Stimulated activated CD4-positive, alpha-beta T cell treated with anti-CD3 and anti-CD28 coated beads, Interleukin-4, amount 100 ng/mL, for 48 hours (primary cell): ENCODE results near the gene SERINC3.
"Not testable (repeated sequence)": the region's sequence is repeated elsewhere in the genome, so short reads cannot be mapped to it uniquely, and the experiment has no call there.

Experiments
- DNase-seq, 2 donors: peaks; one replicate each; pipeline ENCODE4 v3.0.0-alpha.2; 2020; ENCODE audit warnings: low read depth in 2 of 2

SERINC3 gene

DNA sequence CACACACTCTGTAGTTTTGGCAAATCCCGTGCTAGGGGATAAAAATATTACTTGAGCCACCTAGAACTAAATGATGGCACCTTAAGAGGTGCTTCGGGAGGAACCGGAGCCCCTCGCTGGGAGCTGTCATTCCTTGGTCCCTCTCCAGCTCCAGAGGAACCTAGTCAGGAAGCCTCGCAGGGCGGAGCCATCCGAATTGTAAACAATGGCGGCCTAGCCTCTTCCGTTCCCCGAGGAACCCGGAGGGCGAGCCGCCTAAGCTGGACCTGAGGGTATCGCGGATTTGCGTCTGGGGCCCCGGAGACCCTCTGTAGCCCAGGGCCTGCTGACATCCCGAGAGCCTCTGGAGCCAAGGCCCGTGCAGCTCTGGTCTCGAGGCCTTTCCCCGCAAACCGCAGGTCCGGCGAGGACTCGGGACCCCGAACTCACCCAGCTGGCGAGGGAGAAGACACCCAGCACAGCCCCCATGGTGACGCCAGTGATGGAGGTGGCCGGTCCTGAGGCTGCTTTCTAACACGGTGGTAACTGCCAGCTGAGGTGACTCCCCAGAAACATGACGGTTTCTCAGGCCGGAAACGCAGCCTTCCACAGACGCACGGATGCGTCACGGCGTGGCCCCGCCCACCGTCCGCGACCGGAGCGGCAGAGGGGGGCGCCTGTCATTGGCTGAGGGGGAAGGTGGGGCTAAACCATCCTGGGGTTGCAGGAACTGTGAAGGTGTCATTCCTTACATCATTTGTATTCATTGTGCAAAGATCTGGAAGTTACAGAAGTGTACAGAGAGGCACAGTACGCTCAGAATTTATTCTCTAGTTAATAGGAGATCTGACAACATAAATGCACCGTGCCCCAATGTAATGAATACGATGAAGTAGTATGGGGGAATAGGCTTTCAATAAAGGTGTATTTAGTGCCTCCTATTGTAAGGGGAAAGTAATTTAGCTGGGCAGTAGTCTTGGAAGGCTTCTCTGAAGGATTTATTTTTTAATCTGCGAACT is at the start of gene SERINC3:
SERINC3 (minus strand) TSS at position 587 of the 998 bp plus-strand sequence; CDS start at position 468, 119 bp downstream.
- peak; percentile 96 to 97 for DNase-seq

DNA sequence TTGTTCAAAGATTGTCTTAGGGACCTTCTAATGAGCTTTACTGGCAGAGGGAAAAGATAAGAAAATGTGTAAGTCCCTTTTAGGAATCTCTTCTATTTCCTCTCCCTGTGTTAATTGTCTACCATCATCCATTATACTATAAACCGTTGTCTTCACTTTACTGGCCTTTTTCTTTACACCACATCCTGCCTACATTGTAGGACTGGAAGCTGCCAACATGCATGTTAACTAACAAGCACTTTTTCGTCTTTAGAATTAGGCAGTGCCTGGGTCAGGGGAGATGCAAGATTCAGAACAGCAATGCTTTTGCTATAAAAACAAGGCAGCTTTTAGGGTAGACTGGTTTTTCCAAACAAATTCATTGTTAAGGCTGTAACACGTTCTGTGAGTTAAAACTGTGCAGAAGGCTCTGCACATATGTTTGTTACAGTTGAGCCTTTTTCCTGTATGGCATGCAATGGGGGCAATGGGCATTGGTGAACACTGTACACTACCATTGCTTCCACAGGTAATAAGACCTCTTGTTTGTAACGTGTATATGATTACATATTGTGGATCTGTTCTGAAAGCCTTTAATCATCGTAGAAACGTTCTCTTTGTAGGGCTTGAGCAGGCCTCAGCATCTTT is 49.6 kb upstream of the SERINC3 start:
- DNase-seq: no peak

- DNase-seq: no peak
Measured at GRCh38 chr20:44570367-44570766, 48.5 kb upstream of the SERINC3 start.

GRCh38 chr20:44566811-44567210 is 44.9 kb upstream of the SERINC3 start:
- no peak for DNase-seq

DNA sequence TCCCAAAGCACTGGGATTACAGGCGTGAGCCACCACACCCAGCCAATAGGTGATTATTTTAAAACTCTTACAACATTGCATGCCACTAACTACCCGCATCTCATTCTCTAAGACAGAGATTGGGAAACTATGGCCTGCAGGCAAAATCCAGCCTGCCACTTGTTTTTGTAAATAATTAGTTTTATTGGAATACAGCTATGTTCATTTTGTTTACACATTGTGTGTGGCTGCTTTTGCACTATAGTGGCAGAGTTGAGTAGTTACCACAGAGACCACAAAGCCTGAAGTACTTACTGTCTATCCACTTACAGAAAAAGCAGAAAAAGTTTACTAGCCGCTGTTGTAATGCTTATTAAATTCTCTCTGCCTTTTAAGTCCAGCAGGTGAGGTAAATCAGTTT is 44.1 kb upstream of the SERINC3 start:
- DNase-seq: no peak

DNA sequence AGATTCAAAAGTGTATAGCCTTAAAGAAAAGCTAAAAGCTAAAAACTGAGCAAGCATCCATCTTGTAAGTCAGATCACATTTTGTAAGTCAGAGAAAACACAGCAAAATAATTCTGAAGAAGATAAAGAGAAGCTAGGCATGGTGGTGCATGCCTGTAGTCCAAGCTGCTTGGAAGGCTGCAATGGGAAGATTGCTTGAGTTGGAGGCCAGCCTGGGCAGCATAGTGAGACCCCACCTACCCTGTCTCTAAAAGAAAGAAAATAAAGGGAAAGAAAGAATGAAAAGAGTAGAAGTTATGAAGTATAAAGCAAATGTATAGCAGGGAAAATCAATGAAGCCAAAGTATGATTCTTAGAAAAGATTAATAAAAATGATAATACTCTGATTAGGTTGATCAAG is 40.0 kb upstream of the SERINC3 start:
- no peak for DNase-seq

DNA sequence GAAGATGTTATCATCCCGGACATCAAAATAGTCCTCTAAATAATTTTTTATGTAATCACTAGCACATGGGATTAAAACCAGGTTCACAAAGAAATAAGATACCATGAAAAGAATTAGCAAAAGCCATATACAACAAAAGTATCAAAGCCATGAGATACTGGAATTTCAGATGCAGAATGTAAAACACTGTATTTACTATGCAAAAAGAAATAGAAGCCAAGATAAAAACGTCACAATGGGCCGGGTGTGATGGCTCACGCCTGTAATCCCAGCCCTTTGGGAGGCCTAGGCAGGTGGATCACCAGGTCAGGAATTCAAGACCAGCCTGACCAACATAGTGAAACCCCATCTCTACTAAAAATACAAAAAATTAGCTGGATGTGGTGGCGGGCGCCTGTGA is 38.9 kb upstream of the SERINC3 start:
- DNase-seq: not testable (repeated sequence)

- DNase-seq: no peak
Measured at GRCh38 chr20:44560229-44560628, 38.4 kb upstream of the SERINC3 start.

GRCh38 chr20:44559302-44559701 is 37.4 kb upstream of the SERINC3 start:
- DNase-seq: no peak

- no peak for DNase-seq
Measured at GRCh38 chr20:44552950-44553908, 31.4 kb upstream of the SERINC3 start.

DNA sequence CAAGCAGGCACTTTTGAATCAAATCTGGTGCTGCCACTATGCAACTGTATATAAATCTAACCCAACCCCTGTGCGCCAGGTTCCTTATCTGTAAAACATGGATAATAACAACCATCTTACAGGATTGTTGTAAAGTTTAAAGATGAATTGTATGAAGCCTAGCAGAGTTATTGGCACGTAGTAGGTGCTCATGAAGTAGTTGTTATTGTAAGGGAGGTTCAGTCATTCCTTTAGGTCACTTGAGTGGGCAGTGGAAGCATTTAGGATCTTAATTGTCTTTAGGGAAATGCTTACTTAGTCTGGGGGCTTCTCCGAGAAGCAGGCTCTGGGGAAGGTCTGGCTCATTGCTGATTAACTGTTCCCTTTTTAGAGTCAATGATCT is 30.7 kb upstream of the SERINC3 start:
- DNase-seq: no peak

- no peak for DNase-seq
Measured at GRCh38 chr20:44552050-44552449, 30.2 kb upstream of the SERINC3 start.

GRCh38 chr20:44549123-44549522 is 27.3 kb upstream of the SERINC3 start:
- DNase-seq: no peak

DNA sequence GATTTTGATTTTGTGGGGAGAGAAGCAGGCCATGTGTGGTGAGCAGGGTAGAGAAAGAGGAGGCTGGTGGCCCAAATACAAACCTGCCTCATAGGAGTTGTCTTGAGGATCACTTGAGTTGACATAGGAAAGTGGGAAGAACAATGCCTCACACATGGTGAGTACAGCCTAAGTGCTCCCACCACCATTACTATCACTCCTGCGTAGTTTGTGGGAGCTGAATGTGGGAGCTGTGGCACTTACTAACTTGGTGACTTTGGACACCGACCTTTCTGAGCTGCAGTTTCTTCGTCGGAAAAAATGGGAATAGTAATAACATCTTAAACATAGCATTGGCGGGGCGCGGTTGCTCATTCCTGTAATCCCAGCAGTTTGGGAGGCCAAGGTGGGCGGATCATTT is 25.5 kb upstream of the SERINC3 start:
- no peak for DNase-seq

DNA sequence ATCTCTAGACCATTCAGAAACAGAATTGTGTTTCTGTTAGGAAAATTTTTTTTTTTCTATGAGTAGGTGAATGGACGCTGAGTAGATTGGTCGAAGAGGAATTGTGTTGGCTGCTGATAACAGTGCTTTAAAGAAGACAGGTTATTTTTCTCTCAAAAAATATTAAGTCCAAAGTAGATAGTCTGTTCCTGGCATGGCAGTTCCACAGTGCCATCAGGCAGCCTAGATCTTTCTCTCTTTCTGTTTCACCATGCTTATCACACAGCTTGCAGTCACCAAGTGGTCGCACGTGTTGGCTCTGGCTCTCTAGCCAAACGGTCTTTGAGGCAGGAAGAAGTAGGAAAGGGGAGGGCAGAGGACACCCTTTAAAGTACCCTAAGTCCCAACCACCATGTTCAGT is 22.4 kb upstream of the SERINC3 start:
- DNase-seq: no peak

GRCh38 chr20:44543358-44543757 is 21.5 kb upstream of the SERINC3 start:
- no peak for DNase-seq

GRCh38 chr20:44542890-44543289 is 21.0 kb upstream of the SERINC3 start:
- DNase-seq: no peak

GRCh38 chr20:44541992-44542391 is 20.1 kb upstream of the SERINC3 start:
- DNase-seq: no peak

DNA sequence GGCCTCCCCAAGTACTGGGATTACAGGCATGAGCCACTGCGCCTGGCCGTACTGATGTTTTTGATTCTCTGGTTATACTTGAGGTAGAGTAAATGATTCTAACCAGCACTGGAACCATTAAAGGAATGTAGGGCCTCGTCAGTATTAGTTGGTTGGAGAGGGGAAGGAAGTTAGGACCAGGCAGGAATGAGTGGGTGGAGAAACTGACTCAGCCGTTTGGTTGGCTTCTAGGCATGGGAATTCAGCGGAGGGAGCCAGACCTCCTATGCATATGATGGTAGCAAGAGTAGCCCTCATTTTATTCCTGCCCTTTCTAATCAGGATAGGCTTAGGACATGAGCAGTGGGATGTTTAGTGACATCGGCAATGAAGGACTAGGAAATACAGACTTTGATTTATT is 19.0 kb upstream of the SERINC3 start:
- DNase-seq: no peak

- DNase-seq: no peak
Measured at GRCh38 chr20:44537993-44538392, 16.1 kb upstream of the SERINC3 start.

DNA sequence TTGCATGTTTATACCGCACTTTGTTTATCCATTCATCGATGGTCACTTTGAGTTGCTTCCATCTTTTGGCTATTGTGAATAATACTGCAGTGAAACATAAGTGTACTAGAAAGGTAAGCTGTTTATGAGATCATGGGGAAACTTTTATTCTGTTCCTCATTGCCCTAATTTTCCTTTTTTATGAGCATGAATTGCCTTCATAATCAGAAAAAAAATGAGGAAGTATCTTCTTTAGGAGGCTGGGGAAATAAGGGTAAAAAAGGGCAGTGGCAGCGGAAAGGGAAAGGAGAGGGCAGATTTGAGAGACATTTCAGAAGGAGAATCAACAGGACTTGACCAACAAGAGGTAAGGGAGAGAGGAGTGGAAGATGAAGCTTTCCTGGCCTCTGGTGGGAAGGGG is 14.3 kb upstream of the SERINC3 start:
- no peak for DNase-seq

- DNase-seq: no peak
Measured at GRCh38 chr20:44533928-44534327, 12.1 kb upstream of the SERINC3 start.
